Cardiac muscle cell (in vitro differentiated cells and primary cell): ENCODE results near the gene CXCL1. TPM values are rescaled to one million over a fixed set of nuclear protein-coding genes. Genes with fewer than 3 reads are reported as not detected.

Source experiments
- DNase-seq, 2 donors: peaks; one replicate each; pipeline versions ENCODE4 v3.0.0 to v3.0.0-alpha.2; 2010 to 2017; ENCODE audit warnings: low read depth in 1 of 2, low spot score in 1 of 2
- H3K27ac ChIP-seq: fragments of 200-600 bp; sonication (generic); 2 replicates; pipeline ENCODE4 v1.5.1; 2016
- H3K27me3 ChIP-seq: fragments of 200-600 bp; sonication (generic); 2 replicates; pipeline ENCODE4 v1.6.0; 2016; ENCODE audit warnings: control low read depth
- H3K36me3 ChIP-seq: fragments of 200-600 bp; sonication (generic); 2 replicates; pipeline ENCODE4 v1.5.1; 2016; ENCODE audit warnings: control low read depth
- H3K4me1 ChIP-seq: fragments of 200-600 bp; sonication (generic); 2 replicates; pipeline ENCODE4 v1.8.1; 2017; ENCODE audit warnings: low read depth, mild to moderate bottlenecking, mixed run types
- H3K4me3 ChIP-seq: fragments of 200-600 bp; sonication (generic); 2 replicates; pipeline ENCODE4 v1.5.1; 2016; ENCODE audit warnings: mild to moderate bottlenecking
- H3K9me3 ChIP-seq: fragments of 200-600 bp; sonication (generic); 2 replicates; pipeline ENCODE4 v1.5.1; 2017; ENCODE audit warnings: low read depth, mild to moderate bottlenecking, control low read depth
- CTCF ChIP-seq: IDR thresholded peaks from 2 replicates; pipeline ENCODE4 v1.5.1; 2012; ENCODE audit warnings: low read depth, mild to moderate bottlenecking, low read length
- polyA plus RNA-seq: library from polyadenylated mRNA; unstranded; fragments of >200 nt; fragmentation: Nextera tagmentation; extraction: Ambion mirVana; gene quantifications from 2 replicates; pipeline ENCODE4 v1.2.1, GENCODE V29; 2016
- total RNA-seq: library from RNA; depleted of rRNA; stranded (reverse); fragments of >200 nt; gene quantifications from 2 replicates; pipeline ENCODE4 v1.2.3, GENCODE V29; 2016

Gene CXCL1
- total and polyA plus RNA-seq, 2 experiments from 2014 or later = not detected

GRCh38 chr4:73859614-73860088 lies 9.5 kb upstream of the CXCL1 start:
- Histone ChIP-seq H3K27ac (no peak overlapping the region), H3K36me3 (no peaks in the 10 kb centered on the region), H3K9me3 (no peaks in the 10 kb centered on the region), H3K4me3 (no peak overlapping the region), H3K27me3 (no peaks in the 10 kb centered on the region), H3K4me1 (no peaks in the 10 kb centered on the region)
- no peak for TF ChIP-seq CTCF
- peak in 1 of 2 donors; percentile 79 for DNase-seq

GRCh38 chr4:73860181-73860580 lies 9.0 kb upstream of the CXCL1 start:
- H3K4me3 ChIP-seq = no peak overlapping the region
- peaks cover 3% of the 10 kb centered on the region for H3K27me3 ChIP-seq
- no peaks in the 10 kb centered on the region for H3K36me3 ChIP-seq
- no peak for TF ChIP-seq CTCF
- H3K27ac ChIP-seq = no peak overlapping the region
- DNase-seq = no peak
- no peaks in the 10 kb centered on the region for H3K9me3 ChIP-seq
- H3K4me1 ChIP-seq = no peaks in the 10 kb centered on the region

- Histone ChIP-seq H3K27ac (no peak overlapping the region), H3K4me3 (no peak overlapping the region), H3K36me3 (no peaks in the 10 kb centered on the region), H3K9me3 (no peaks in the 10 kb centered on the region), H3K27me3 (peaks cover 3% of the 10 kb centered on the region), H3K4me1 (no peaks in the 10 kb centered on the region)
- no peak for DNase-seq
- TF ChIP-seq CTCF = no peak
Observed at GRCh38 chr4:73860917-73861316, 8.3 kb upstream of the CXCL1 start.

- no peak for DNase-seq
- Histone ChIP-seq H3K4me3 (no peak overlapping the region), H3K36me3 (no peaks in the 10 kb centered on the region), H3K27me3 (peaks cover 6% of the 10 kb centered on the region), H3K4me1 (no peaks in the 10 kb centered on the region), H3K9me3 (no peaks in the 10 kb centered on the region), H3K27ac (no peak overlapping the region)
- no peak for TF ChIP-seq CTCF
Observed at GRCh38 chr4:73862322-73862721, 6.9 kb upstream of the CXCL1 start.

- no peaks in the 10 kb centered on the region for H3K36me3 ChIP-seq
- peaks cover 23% of the 10 kb centered on the region for H3K27me3 ChIP-seq
- no peak overlapping the region for H3K4me3 ChIP-seq
- DNase-seq = peak; percentile 7 to 29
- H3K9me3 ChIP-seq = no peaks in the 10 kb centered on the region
- H3K27ac ChIP-seq = no peak overlapping the region
- peak; percentile 31 for TF ChIP-seq CTCF
- H3K4me1 ChIP-seq = no peaks in the 10 kb centered on the region
Observed at GRCh38 chr4:73864365-73864764, 4.8 kb upstream of the CXCL1 start.

- H3K27me3 ChIP-seq = peaks cover 29% of the 10 kb centered on the region
- no peaks in the 10 kb centered on the region for H3K9me3 ChIP-seq
- no peaks in the 10 kb centered on the region for H3K36me3 ChIP-seq
- H3K4me1 ChIP-seq = no peaks in the 10 kb centered on the region
- no peak for DNase-seq
- H3K27ac ChIP-seq = no peak overlapping the region
- no peak overlapping the region for H3K4me3 ChIP-seq
- TF ChIP-seq CTCF = no peak
Observed at GRCh38 chr4:73864961-73865360, 4.2 kb upstream of the CXCL1 start.
